Activated T-helper 1 cell treated with Interleukin-2 at 50 U/mL for 16 hours (primary cell): Measurements from ENCODE around the gene NTF3.

Experiments used
- DNase-seq: peaks from one replicate; pipeline ENCODE4 v3.0.0-alpha.2; 2020; ENCODE audit warnings: low read depth

NTF3 gene

GRCh38 chr12:5511644-5512600, 80.0 kb downstream of the NTF3 start:
- no peak for DNase-seq

GRCh38 chr12:5512601-5512970, 80.7 kb downstream of the NTF3 start:
- DNase-seq: no peak

- no peak for DNase-seq
Measured at GRCh38 chr12:5513406-5513805, 81.5 kb downstream of the NTF3 start.

GRCh38 chr12:5514016-5514415, 82.1 kb downstream of the NTF3 start:
- no peak for DNase-seq

GRCh38 chr12:5514545-5514944, 82.6 kb downstream of the NTF3 start:
- no peak for DNase-seq

GRCh38 chr12:5515458-5515857, 83.5 kb downstream of the NTF3 start:
- DNase-seq: no peak

- DNase-seq: no peak
Measured at GRCh38 chr12:5516371-5517241, 84.7 kb downstream of the NTF3 start.

- DNase-seq: no peak
Measured at GRCh38 chr12:5518584-5519365, 86.9 kb downstream of the NTF3 start.

GRCh38 chr12:5520037-5520436, 88.1 kb downstream of the NTF3 start:
- DNase-seq: no peak

GRCh38 chr12:5520831-5521230, 88.9 kb downstream of the NTF3 start:
- DNase-seq: no peak

GRCh38 chr12:5521456-5522325, 89.8 kb downstream of the NTF3 start:
- DNase-seq: no peak

- DNase-seq: no peak
Measured at GRCh38 chr12:5522432-5523335, 90.8 kb downstream of the NTF3 start.

- no peak for DNase-seq
Measured at GRCh38 chr12:5523396-5524115, 91.6 kb downstream of the NTF3 start.

GRCh38 chr12:5524116-5524768, 92.3 kb downstream of the NTF3 start:
- DNase-seq: no peak

- no peak for DNase-seq
Measured at GRCh38 chr12:5524769-5525436, 93.0 kb downstream of the NTF3 start.

GRCh38 chr12:5525783-5526367, 94.0 kb downstream of the NTF3 start:
- no peak for DNase-seq

GRCh38 chr12:5533368-5533767, 101.5 kb downstream of the NTF3 start:
- DNase-seq: no peak
